ENCODE data around the gene CMTM3. TPM values are rescaled to one million over a fixed set of nuclear protein-coding genes. Genes with fewer than 3 reads are reported as not detected.

The CMTM3 gene
- total RNA-seq, 1 donor from 2014 or later, result 18.3 TPM

DNA sequence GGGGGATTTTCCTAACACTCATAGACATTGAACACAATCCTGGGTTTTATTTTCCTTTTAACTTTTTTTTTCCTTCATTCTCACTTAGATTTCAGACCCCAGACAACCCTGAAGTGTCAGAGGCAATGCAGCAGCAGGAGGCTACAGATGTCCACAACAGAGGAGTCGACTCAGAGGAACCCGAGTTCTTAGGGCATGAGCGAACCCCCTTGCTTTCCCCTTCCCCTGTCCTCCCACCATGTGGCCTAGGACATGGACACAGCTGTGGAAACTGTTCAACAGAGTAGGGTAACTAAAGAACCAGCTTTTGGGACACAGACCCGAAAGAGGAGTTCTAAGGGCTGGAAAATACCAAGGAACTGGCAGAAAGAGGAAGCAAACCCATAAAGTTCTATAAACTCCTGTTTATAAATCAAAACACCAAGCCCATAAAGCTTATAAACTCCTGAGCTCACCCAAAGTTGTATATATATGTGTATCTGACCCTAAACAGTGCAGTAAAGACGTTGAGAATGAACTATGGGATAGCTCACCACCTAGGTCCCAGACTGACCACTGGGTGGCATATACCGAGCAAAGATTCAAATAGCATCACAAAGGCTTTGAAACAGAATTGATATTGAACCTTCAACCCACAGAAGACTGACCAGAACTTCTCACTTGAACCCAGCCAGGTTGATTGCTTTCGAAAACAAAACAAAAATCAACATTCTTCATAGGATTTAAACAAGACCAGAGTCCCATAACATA is 58.1 kb downstream of the CMTM3 start:
- Mint-ChIP-seq H3K36me3 (peaks cover 2% of the 10 kb centered on the region), H3K4me3 (no peak overlapping the region), H3K4me1 (peaks cover 25% of the 10 kb centered on the region), H3K9me3 (no peaks in the 10 kb centered on the region), H3K27ac (no peak overlapping the region), H3K27me3 (ENCODE audit: insufficient read depth, low read depth) (no peaks in the 10 kb centered on the region)
- no peaks in the 10 kb centered on the region for H3K27me3 ChIP-seq
- H3K36me3 ChIP-seq, result no peaks in the 10 kb centered on the region
- H3K4me2 ChIP-seq, result no peak overlapping the region
- DNase-seq (ENCODE audit: low spot score), result no peak
- H2AFZ ChIP-seq (replicated peaks), result no peak overlapping the region
- TF ChIP-seq, protein P1, sequence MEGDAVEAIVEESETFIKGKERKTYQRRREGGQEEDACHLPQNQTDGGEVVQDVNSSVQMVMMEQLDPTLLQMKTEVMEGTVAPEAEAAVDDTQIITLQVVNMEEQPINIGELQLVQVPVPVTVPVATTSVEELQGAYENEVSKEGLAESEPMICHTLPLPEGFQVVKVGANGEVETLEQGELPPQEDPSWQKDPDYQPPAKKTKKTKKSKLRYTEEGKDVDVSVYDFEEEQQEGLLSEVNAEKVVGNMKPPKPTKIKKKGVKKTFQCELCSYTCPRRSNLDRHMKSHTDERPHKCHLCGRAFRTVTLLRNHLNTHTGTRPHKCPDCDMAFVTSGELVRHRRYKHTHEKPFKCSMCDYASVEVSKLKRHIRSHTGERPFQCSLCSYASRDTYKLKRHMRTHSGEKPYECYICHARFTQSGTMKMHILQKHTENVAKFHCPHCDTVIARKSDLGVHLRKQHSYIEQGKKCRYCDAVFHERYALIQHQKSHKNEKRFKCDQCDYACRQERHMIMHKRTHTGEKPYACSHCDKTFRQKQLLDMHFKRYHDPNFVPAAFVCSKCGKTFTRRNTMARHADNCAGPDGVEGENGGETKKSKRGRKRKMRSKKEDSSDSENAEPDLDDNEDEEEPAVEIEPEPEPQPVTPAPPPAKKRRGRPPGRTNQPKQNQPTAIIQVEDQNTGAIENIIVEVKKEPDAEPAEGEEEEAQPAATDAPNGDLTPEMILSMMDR (IDR thresholded peaks at IDR 0.05), result peak; percentile 36
- TF ChIP-seq EZH2phosphoT487 (IDR thresholded peaks at IDR 0.05), result no peak
- no peak overlapping the region for H3K9ac ChIP-seq
- H4K20me1 ChIP-seq (ENCODE audit: low read depth), result peaks cover 6% of the 10 kb centered on the region
- H3K9me3 ChIP-seq (ENCODE audit: low read depth), result no peaks in the 10 kb centered on the region
- H3F3A ChIP-seq (ENCODE audit: low read depth), result peaks cover 5% of the 10 kb centered on the region
- no peaks in the 10 kb centered on the region for H3K79me2 ChIP-seq (ENCODE audit: low read depth)
- H3K4me3 ChIP-seq, result no peak overlapping the region
- H3K27ac ChIP-seq, result no peak overlapping the region
- H3K4me1 ChIP-seq, result peaks cover 5% of the 10 kb centered on the region

Small RNA genes within 50 kb of the gene (small RNA-seq; reads per million reads assigned to genes)
- gene CKLF-CMTM1, result not detected

Other genes with a start within 250 kb of the CMTM3 start
- gene CDH5, start 238.0 kb upstream of the CMTM3 start, total RNA-seq (ENCODE audit: low replicate concordance), result 0.25 TPM in 1 of 2 replicates, not detected in the other
- 0.32 and 0.34 TPM in 2 replicates for gene BEAN1, start 177.4 kb upstream of the CMTM3 start, total RNA-seq (ENCODE audit: low replicate concordance)
- gene TK2, start 54.6 kb upstream of the CMTM3 start, total RNA-seq (ENCODE audit: low replicate concordance), result 7.1 and 7.3 TPM in 2 replicates
- gene CKLF, start 52.1 kb upstream of the CMTM3 start, total RNA-seq (ENCODE audit: low replicate concordance), result 33.3 and 38.6 TPM in 2 replicates
- gene CMTM1, start 38.3 kb upstream of the CMTM3 start, total RNA-seq (ENCODE audit: low replicate concordance), result 2.9 TPM in 1 of 2 replicates, not detected in the other
- gene CMTM2, start 25.2 kb upstream of the CMTM3 start, total RNA-seq (ENCODE audit: low replicate concordance), result not detected in 2 replicates
- 25.9 and 39.5 TPM in 2 replicates for gene CMTM4, start 92.0 kb downstream of the CMTM3 start, total RNA-seq (ENCODE audit: low replicate concordance)
- gene DYNC1LI2, start 146.9 kb downstream of the CMTM3 start, total RNA-seq (ENCODE audit: low replicate concordance), result 94.3 and 104 TPM in 2 replicates
- not detected in 2 replicates for gene TERB1, start 196.9 kb downstream of the CMTM3 start, total RNA-seq (ENCODE audit: low replicate concordance)
- 226 and 397 TPM in 2 replicates for gene NAE1, start 226.3 kb downstream of the CMTM3 start, total RNA-seq (ENCODE audit: low replicate concordance)
- gene CA7, start 239.7 kb downstream of the CMTM3 start, total RNA-seq (ENCODE audit: low replicate concordance), result not detected in 2 replicates